ENCODE measurements around the gene SANBR. TPM values are rescaled to one million over a fixed set of nuclear protein-coding genes. Genes with fewer than 3 reads are reported as not detected.

The SANBR gene
- total and polyA plus RNA-seq, 2 donors (not counting 3 experiments of a cell fraction or from before 2014, with no cell fraction given) = 5.7 to 22.9 TPM

DNA sequence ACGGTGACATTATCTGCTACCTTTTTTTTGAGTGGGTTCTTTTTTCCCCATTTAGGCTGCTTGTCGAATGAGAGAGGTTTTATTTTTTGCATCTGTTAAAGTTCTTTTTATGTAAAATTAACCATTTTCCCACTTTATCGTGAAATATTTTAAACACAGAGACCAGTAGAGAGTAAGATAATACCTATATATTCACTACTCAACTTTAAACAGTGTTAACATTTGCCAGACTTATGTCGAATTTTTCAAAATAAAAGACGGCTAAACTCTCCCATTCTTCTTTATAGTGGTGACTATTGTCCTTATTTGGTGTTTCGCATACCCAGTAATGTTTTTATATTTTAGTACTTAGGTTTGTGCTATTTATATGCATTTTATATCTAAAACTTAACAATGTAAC lies 46.9 kb upstream of the SANBR start:
- Histone ChIP-seq H3K27ac (ENCODE audit: insufficient read depth, low read depth, low read length) (no peak overlapping the region), H3K9me1 (replicated peaks; ENCODE audit: control insufficient read depth, extremely low read depth, insufficient read depth, low read length) (no peaks in the 10 kb centered on the region), H4K20me1 (replicated peaks; ENCODE audit: control insufficient read depth, extremely low read depth, insufficient read depth, low read length) (no peaks in the 10 kb centered on the region), H3K9me3 (replicated peaks; ENCODE audit: control insufficient read depth, insufficient read depth, low read length) (no peaks in the 10 kb centered on the region), H3K79me2 (ENCODE audit: control insufficient read depth, insufficient read depth, low read length) (peaks cover 55% of the 10 kb centered on the region), H3K9ac (replicated peaks; ENCODE audit: extremely low read depth, insufficient read depth, low read length) (peak overlapping the region; percentile 69), H3K4me3 (replicated peaks in 1 of 3; ENCODE audit: insufficient read depth in 1 of 3, low read depth in 1 of 3, low read length in 3 of 3) (peak overlapping the region; percentile 73 to 98 (median 94)), H2AFZ (ENCODE audit: low read depth, low read length) (no peak overlapping the region), H3K4me1 (ENCODE audit: control insufficient read depth, extremely low read depth, insufficient read depth, low read length) (peaks cover 19% of the 10 kb centered on the region), H3K27me3 (ENCODE audit: control insufficient read depth in 2 of 2, insufficient read depth in 2 of 2, low read length in 2 of 2) (no peaks in the 10 kb centered on the region), H3K36me3 (ENCODE audit: control insufficient read depth in 2 of 2, extremely low read depth in 1 of 2, insufficient read depth in 2 of 2, low read length in 2 of 2) (peaks cover 0 to 2% of the 10 kb centered on the region in 2 experiments), H3K4me2 (ENCODE audit: insufficient read depth, low read length) (peak overlapping the region; percentile 85)
- FAIRE-seq (no peak), DNase-seq (ENCODE audit: low read depth, low spot score) (no peak)
- ChIA-PET CTCF (no interaction called here), POLR2A (no interaction called here)
- TF ChIP-seq POLR2AphosphoS5 (IDR thresholded peaks at IDR 0.05; ENCODE audit: insufficient read depth, low read depth, low read length) = no peak
- TF ChIP-seq, protein P1, sequence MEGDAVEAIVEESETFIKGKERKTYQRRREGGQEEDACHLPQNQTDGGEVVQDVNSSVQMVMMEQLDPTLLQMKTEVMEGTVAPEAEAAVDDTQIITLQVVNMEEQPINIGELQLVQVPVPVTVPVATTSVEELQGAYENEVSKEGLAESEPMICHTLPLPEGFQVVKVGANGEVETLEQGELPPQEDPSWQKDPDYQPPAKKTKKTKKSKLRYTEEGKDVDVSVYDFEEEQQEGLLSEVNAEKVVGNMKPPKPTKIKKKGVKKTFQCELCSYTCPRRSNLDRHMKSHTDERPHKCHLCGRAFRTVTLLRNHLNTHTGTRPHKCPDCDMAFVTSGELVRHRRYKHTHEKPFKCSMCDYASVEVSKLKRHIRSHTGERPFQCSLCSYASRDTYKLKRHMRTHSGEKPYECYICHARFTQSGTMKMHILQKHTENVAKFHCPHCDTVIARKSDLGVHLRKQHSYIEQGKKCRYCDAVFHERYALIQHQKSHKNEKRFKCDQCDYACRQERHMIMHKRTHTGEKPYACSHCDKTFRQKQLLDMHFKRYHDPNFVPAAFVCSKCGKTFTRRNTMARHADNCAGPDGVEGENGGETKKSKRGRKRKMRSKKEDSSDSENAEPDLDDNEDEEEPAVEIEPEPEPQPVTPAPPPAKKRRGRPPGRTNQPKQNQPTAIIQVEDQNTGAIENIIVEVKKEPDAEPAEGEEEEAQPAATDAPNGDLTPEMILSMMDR (IDR thresholded peaks at IDR 0.05; ENCODE audit: extremely low read depth in 1 of 2, insufficient read depth in 1 of 2, low read depth in 1 of 2, low read length in 2 of 2) = no peak
- no peak for TF ChIP-seq FOS (IDR thresholded peaks at IDR 0.05; ENCODE audit: borderline replicate concordance, insufficient read depth, low read length)
- TF ChIP-seq JUN (IDR thresholded peaks at IDR 0.05; ENCODE audit: borderline replicate concordance, insufficient read depth, insufficient read length, low read depth) = no peak
- no peak for TF ChIP-seq MYC (IDR thresholded peaks at IDR 0.05; ENCODE audit: low read depth, low read length)
- no peak for TF ChIP-seq POLR2A (IDR thresholded peaks at IDR 0.05; ENCODE audit: low read depth, low read length)
- no peak for TF ChIP-seq GATA2 (IDR thresholded peaks at IDR 0.05; ENCODE audit: insufficient read depth, insufficient read length, low read depth, low read length)
- TF ChIP-seq, protein P2, sequence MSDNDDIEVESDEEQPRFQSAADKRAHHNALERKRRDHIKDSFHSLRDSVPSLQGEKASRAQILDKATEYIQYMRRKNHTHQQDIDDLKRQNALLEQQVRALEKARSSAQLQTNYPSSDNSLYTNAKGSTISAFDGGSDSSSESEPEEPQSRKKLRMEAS (IDR thresholded peaks at IDR 0.05; ENCODE audit: insufficient read depth, insufficient read length) = no peak
- no peak for TF ChIP-seq EZH2 (IDR thresholded peaks at IDR 0.05; ENCODE audit: borderline replicate concordance, low read depth, low read length, severe bottlenecking)
- intact Hi-C loops (cut with micrococcal nuclease) (loop anchor here (1.0 to 5.0 kb wide), 2 partner anchors 47 to 136 kb away; partner anchors contain the start of genes REL and SANBR), dilution Hi-C loops (cut with MboI; ENCODE audit: extremely low pct_ligation_motif_present, low sequenced_read_pairs) (no loop called here)
- BruUV-seq (replicated peaks) = no TSS peak

Data from endothelial cell of umbilical vein (primary cell).